ENCODE results near the gene PBX2.
"Not testable (repeated sequence)": the region's sequence is repeated elsewhere in the genome, so short reads cannot be mapped to it uniquely, and the experiment has no call there.

PBX2 gene

DNA sequence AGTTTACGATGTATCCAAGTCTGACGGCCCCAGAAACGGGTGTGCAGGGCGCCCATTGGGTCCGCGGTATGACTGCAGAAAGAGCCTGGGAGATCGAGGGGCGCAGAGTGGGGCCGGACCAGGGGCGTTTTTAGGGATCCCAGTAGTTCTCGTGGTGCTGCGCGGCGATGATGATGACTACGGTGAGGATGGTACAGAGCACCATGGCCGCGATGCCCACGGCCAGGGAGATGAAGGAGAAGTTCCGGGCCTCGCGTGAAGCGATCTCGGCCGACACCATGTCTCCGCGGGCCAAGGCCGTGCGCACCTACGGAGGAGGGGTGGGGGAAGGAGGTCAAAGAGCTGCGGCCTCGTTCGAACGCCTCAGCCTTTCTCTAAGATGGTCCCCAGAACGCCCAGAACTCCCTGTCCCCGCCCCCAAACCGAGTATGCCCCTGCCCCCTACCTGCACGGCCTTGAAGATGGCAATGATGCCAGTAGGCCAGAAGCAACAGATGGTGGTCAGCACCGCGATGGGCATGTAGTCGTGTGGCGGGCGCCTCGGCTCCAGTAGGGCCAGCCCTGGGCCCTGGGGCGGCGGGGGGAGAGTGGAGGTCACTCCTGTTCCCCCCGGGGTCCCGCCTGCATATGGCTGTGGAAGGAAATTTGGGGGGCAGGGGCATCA lies 40.8 kb downstream of the PBX2 start:
- H3K9me3 Mint-ChIP-seq = peaks cover 8% of the 10 kb centered on the region
- peaks cover 75% of the 10 kb centered on the region for H3K4me1 Mint-ChIP-seq
- peaks cover 11% of the 10 kb centered on the region for H3K36me3 Mint-ChIP-seq (ENCODE audit: low read depth)
- H3K4me3 Mint-ChIP-seq = peak overlapping the region; percentile 77
- H3K27me3 Mint-ChIP-seq (ENCODE audit: low read depth, poor library complexity) = peaks cover 64% of the 10 kb centered on the region
- no peak for DNase-seq
- TF ChIP-seq, protein P1, sequence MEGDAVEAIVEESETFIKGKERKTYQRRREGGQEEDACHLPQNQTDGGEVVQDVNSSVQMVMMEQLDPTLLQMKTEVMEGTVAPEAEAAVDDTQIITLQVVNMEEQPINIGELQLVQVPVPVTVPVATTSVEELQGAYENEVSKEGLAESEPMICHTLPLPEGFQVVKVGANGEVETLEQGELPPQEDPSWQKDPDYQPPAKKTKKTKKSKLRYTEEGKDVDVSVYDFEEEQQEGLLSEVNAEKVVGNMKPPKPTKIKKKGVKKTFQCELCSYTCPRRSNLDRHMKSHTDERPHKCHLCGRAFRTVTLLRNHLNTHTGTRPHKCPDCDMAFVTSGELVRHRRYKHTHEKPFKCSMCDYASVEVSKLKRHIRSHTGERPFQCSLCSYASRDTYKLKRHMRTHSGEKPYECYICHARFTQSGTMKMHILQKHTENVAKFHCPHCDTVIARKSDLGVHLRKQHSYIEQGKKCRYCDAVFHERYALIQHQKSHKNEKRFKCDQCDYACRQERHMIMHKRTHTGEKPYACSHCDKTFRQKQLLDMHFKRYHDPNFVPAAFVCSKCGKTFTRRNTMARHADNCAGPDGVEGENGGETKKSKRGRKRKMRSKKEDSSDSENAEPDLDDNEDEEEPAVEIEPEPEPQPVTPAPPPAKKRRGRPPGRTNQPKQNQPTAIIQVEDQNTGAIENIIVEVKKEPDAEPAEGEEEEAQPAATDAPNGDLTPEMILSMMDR (IDR thresholded peaks at IDR 0.05) = no peak
- H3K27ac Mint-ChIP-seq = no peak overlapping the region

DNA sequence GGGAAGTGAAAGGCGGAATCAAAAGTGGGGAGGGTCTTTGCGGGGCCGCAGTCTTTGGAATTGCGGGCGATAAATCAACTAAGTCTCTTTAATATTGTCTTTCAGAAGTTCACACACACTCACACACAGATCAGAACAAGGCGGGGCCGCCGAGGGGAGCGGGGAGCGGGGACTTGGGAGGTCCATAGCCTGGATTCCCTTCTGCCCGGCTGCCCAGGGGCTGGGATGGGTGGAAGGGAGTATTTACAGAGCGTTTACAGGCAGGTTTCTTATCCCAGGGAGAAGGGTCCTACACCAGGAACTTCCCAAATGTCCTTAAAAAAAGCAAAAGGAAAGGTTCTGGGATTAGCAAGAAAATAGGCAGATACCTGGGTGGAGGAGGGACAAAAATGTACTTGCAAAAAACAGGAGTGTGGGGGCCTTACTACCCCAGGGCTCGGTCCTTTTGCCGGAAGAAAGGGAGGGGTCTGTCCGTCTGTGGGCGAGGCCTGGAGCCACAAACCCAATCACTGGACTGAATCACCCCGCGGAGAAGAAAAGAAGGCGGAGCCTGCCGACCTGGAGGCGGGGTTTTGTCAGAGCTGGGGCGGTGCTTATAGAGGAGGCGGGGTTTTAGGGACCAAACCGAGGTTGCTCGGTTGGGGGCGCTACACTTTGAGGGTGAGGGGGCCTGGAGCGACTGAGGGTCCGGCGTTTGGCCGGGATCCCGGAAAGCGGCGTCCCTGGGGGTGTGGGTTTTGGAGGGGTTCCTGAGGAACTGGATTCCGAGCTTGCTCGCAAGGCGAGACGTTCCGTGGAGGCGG lies 41.5 kb downstream of the PBX2 start:
- Mint-ChIP-seq H3K9me3 (peaks cover 8% of the 10 kb centered on the region), H3K4me3 (peak overlapping the region; percentile 77), H3K27me3 (ENCODE audit: low read depth, poor library complexity) (peaks cover 64% of the 10 kb centered on the region), H3K36me3 (ENCODE audit: low read depth) (peaks cover 11% of the 10 kb centered on the region), H3K27ac (no peak overlapping the region), H3K4me1 (peaks cover 70% of the 10 kb centered on the region)
- TF ChIP-seq, protein P1 (IDR thresholded peaks at IDR 0.05) = no peak
- no peak for DNase-seq

DNA sequence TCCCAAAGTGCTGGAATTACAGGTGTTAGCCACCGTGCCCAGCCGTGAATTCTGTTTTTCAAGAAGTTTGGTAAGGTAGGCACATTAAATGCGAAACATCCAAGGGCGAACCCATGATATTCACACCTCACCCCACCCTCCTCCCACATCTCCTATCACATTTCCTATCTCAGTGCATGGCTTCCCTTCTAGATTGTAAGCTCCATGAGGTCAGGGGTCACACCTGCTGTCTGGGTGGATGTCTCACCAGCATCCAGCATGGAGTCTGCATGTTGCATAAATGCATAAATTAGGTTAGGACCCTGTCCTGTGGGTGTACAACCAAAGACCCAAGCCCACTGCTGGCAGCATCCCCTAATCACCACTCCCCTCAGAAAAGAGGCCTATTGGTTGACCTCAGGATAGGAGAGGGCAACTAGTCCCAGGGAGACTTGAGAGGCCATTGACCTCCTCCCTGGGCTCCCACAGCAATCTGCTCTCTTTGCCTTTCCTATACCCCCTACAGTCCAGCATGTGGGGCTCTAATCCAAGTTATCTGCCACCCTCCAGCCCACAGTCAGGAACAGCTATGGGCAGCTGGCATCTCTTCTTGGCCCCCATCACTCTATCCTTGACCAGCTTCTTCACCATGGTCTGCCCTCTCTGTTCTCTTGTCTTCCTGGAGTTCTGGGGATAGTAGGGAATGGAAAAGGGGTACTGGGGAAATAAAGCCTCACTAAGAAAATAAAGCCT lies 42.4 kb downstream of the PBX2 start:
- H3K9me3 Mint-ChIP-seq = peaks cover 8% of the 10 kb centered on the region
- peak overlapping the region; percentile 77 for H3K4me3 Mint-ChIP-seq
- DNase-seq = no peak
- peaks cover 11% of the 10 kb centered on the region for H3K36me3 Mint-ChIP-seq (ENCODE audit: low read depth)
- H3K4me1 Mint-ChIP-seq = peaks cover 62% of the 10 kb centered on the region
- TF ChIP-seq, protein P1 (IDR thresholded peaks at IDR 0.05) = no peak
- peaks cover 60% of the 10 kb centered on the region for H3K27me3 Mint-ChIP-seq (ENCODE audit: low read depth, poor library complexity)
- H3K27ac Mint-ChIP-seq = no peak overlapping the region

DNA sequence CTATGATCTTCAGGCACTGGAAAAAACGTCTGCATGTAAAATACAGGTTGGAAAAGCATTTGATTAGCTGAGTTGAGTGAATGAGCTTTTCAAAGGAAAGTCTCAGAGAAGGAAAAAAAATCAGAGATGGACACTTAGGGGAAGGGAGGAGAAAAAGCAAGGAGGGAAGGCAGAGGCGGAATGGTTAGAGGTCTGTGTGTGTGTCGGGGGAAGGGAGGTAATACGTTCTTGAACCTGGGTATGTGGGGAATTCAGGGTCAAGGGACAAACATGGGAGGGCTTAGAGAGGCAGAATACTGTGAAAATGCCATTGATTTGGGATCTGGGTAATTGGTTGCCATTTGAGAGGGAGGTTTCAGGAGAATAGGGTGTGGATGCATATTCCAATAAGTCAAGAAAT lies 43.3 kb downstream of the PBX2 start:
- TF ChIP-seq, protein P1 (IDR thresholded peaks at IDR 0.05) = no peak
- peak overlapping the region; percentile 44 for H3K4me3 Mint-ChIP-seq
- H3K27ac Mint-ChIP-seq = peak overlapping the region; percentile 45
- no peak for DNase-seq
- H3K36me3 Mint-ChIP-seq (ENCODE audit: low read depth) = peaks cover 11% of the 10 kb centered on the region
- peaks cover 54% of the 10 kb centered on the region for H3K27me3 Mint-ChIP-seq (ENCODE audit: low read depth, poor library complexity)
- peaks cover 8% of the 10 kb centered on the region for H3K9me3 Mint-ChIP-seq
- peaks cover 60% of the 10 kb centered on the region for H3K4me1 Mint-ChIP-seq

DNA sequence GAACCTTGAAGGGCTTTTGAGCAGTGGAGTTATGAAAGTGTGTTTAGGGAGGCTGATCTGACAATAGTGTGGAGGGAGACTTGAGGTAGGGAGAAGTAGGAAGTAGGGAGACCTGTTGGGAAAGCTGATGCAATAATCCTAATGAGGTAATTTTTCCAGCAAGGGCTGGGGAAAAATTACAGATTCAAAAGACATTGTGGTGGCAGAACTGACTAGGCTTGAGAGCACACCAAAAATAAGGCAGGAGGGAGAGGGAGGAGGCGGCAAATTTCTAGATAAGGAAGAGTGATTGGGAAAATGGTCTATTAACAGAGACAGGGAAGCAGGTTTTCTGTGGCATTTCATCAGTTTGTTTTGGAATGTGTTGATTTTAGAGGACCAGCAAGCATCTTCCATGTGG lies 43.7 kb downstream of the PBX2 start:
- DNase-seq = no peak
- Mint-ChIP-seq H3K4me3 (peak overlapping the region; percentile 44), H3K4me1 (peaks cover 60% of the 10 kb centered on the region), H3K9me3 (peaks cover 8% of the 10 kb centered on the region), H3K27ac (peak overlapping the region; percentile 45), H3K27me3 (ENCODE audit: low read depth, poor library complexity) (peaks cover 52% of the 10 kb centered on the region), H3K36me3 (ENCODE audit: low read depth) (peaks cover 11% of the 10 kb centered on the region)
- TF ChIP-seq, protein P1 (IDR thresholded peaks at IDR 0.05) = no peak

DNA sequence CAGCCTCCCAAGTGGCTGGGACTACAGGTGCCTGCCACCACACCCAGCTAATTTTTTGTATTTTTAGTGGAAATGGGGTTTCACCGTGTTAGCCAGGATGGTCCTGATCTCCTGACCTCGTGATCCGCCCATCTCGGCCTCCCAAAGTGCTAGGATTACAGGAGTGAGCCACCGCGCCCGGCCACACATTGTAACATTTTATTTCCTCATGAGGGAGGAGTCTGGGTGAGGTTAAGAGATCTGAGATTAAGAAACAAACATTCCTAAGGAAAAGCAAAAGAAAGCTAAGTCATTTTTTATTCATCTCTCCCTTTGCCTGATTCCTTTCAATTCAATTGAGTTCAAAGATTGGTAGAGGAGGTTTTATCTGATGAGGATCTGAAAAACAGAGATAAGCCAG lies 45.8 kb downstream of the PBX2 start:
- DNase-seq, H3K27ac Mint-ChIP-seq, H3K9me3 Mint-ChIP-seq, H3K4me3 Mint-ChIP-seq: not testable (repeated sequence)
- peaks cover 35% of the 10 kb centered on the region for H3K27me3 Mint-ChIP-seq (ENCODE audit: low read depth, poor library complexity)
- peaks cover 11% of the 10 kb centered on the region for H3K36me3 Mint-ChIP-seq (ENCODE audit: low read depth)
- H3K4me1 Mint-ChIP-seq = peaks cover 49% of the 10 kb centered on the region

Data from nephron progenitor cell (in vitro differentiated cells).